Measurements from ENCODE around the gene OAT.

The OAT gene

GRCh38 chr10:124354411-124355382, 64.0 kb downstream of the OAT start:
- peak in 1 of 2 donors; percentile 22 for DNase-seq (ENCODE audit: low read depth in 1 of 2, low spot score in 1 of 2)

GRCh38 chr10:124353896-124354295, 64.8 kb downstream of the OAT start:
- DNase-seq (ENCODE audit: low read depth in 1 of 2, low spot score in 1 of 2): no peak

GRCh38 chr10:124353091-124353815, 65.5 kb downstream of the OAT start:
- no peak for DNase-seq (ENCODE audit: low read depth in 1 of 2, low spot score in 1 of 2)

- DNase-seq (ENCODE audit: low read depth in 1 of 2, low spot score in 1 of 2): no peak
Measured at GRCh38 chr10:124351481-124352220, 67.1 kb downstream of the OAT start.

- no peak for DNase-seq (ENCODE audit: low read depth in 1 of 2, low spot score in 1 of 2)
Measured at GRCh38 chr10:124350806-124351205, 67.9 kb downstream of the OAT start.

GRCh38 chr10:124349996-124350280, 68.8 kb downstream of the OAT start:
- no peak for DNase-seq (ENCODE audit: low read depth in 1 of 2, low spot score in 1 of 2)

GRCh38 chr10:124349231-124349995, 69.3 kb downstream of the OAT start:
- no peak for DNase-seq (ENCODE audit: low read depth in 1 of 2, low spot score in 1 of 2)

- no peak for DNase-seq (ENCODE audit: low read depth in 1 of 2, low spot score in 1 of 2)
Measured at GRCh38 chr10:124348801-124349200, 69.9 kb downstream of the OAT start.

GRCh38 chr10:124347956-124348355, 70.8 kb downstream of the OAT start:
- DNase-seq (ENCODE audit: low read depth in 1 of 2, low spot score in 1 of 2): no peak
